GM21367 (cell line): ENCODE measurements around the gene TLE4.
"Not testable (repeated sequence)": the region's sequence is repeated elsewhere in the genome, so short reads cannot be mapped to it uniquely, and the experiment has no call there.

Source experiments
- ATAC-seq: cut with Tn5 transposase; IDR thresholded peaks from one replicate; pipeline ENCODE4 v1.9.1; 2021; ENCODE audit not compliant: unreplicated experiment

TLE4 gene

DNA sequence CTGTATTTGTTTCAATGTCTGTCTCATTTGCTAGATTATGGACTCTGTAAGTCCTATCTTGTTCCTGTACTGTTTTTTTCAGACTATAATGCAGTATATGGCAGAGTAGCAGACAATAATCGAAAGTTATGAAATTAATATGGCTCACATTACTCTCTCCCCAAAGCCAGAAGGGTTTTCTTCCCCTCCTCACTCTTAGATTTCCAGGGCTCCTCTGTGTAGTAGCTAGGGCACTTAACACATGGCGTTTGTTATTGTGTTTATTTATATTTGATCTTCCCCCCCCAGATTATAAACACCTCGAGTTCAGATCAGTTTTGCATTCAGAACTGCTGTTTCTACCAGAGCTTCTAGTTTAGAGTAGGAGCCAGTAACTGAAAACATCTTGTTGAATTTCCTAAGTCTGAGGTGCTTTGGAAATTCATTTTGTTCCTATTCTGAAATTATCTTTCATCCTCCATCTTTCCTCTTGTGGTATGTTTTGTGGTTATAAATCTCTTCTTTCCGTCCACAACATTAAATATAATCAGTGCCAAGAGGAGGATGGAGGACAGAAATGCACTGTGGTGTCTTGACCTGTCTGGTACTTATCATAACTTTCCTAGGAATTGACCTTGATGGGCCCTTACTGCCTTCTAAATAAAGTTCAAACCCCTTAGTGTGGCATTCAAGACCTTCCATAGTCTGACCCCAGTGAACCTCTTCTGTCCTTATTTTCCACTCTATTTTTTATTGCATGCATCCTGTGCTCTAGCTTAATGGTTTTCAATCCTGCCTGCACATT is 27.0 kb downstream of the TLE4 start:
- no peak for ATAC-seq

DNA sequence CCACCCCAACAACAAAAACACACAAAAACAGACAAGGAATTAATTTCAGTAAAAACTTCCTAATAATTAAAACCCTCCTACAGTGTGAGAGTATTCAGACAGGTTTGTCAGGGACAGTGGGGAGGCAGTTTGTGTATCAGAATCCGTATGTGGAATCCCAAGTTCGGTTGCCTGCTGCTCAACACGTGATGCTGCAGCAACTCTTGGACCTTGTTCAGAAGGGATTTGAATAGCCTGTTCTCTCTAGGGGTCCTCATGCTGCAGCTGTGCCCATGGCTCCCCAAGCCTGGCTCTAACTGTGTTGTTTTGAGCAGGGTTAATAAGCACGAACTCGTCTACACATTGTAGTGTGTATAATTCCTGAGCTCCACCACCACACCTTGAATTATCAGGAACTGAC is 28.7 kb downstream of the TLE4 start:
- no peak for ATAC-seq

GRCh38 chr9:79603222-79603920 is 31.6 kb downstream of the TLE4 start:
- ATAC-seq = no peak

GRCh38 chr9:79604149-79604548 is 32.4 kb downstream of the TLE4 start:
- no peak for ATAC-seq

GRCh38 chr9:79604921-79605562 is 33.3 kb downstream of the TLE4 start:
- ATAC-seq = no peak

GRCh38 chr9:79606529-79606928 is 34.8 kb downstream of the TLE4 start:
- not testable (repeated sequence) for ATAC-seq

GRCh38 chr9:79609468-79610018 is 37.8 kb downstream of the TLE4 start:
- ATAC-seq = no peak

GRCh38 chr9:79610019-79610631 is 38.4 kb downstream of the TLE4 start:
- no peak for ATAC-seq

DNA sequence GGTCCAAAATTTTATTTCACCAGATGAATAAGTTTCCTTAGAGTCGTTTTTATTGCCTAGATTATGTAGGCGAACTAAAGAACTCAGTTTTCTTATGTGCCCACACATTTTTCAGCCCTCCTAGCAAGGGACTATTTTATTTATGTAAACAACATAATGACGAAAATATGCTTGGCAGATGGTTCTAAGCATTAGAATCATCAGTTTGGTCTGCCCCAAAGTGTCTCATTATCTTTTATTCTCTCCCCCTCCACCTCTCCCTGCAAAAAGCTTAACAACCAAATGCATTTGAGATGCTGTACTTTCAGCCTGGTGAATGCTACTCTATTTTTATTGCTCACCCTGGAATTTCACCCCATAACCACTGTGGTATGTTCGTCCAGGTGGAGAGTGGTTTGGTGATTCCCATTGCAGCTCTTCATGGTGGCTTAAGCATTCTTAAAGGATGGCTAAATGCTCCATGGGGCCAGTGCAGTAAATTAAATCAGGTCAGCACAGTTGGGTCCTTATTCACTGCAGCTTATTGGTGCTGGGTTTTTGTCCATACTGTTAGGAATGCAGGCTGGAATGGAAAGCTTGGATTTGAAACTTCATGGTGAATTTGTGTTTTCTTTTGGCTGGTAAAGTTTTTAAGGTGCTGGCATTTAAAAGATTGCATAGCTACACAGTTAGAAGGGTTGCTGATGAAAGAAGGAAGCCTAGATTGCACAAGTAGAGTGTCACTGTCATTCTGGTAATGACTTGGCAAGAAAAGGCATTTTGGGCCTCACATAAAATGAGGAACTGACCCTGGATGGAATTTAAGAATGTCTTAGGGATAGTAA is 39.2 kb downstream of the TLE4 start:
- peak; percentile 86 for ATAC-seq

GRCh38 chr9:79613145-79613544 is 41.4 kb downstream of the TLE4 start:
- no peak for ATAC-seq

DNA sequence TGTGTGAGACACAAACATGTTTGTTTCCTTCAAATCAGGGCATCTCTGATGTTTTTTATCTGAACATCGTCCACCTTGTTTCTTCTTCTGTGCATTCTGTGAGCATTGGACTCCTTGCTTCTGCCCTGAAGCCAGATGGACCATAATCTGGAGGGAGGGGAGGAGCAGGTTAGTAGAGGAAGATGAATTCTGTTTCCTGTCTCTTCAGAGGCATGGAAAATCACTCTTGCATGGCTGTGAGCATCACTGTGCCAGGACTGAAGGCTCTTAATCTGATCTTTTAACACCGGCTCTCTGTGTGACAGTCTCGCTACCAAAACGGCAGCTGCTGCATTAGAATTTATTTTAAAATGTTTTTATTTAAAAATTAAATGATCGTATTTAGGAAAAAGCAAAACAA is 43.3 kb downstream of the TLE4 start:
- ATAC-seq = no peak

- no peak for ATAC-seq
These were observed 44.2 kb downstream of the TLE4 start for GRCh38 chr9:79616013-79616412.

- ATAC-seq = no peak
These were observed 45.2 kb downstream of the TLE4 start for GRCh38 chr9:79616971-79617370.

DNA sequence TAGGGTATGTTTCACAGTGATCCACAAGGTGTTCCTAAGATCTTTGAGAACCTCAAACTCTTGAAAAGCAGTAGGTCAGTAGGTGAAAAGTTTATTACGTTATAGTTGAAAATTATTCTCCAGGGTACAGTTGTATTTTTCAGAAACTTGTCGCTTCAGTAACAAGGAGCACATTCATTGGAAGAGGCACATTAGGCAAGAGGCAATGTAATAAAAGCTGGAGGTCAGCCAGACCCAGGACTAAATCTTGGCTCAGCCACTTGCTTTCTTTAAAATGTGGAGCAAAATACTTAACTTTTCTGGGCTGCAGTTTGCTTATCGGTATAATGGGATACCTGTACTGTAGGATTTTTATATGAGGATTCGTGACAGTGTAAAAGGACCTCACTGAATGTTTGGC is 45.6 kb downstream of the TLE4 start:
- ATAC-seq = no peak

GRCh38 chr9:79619930-79620329 is 48.2 kb downstream of the TLE4 start:
- no peak for ATAC-seq

- ATAC-seq = no peak
These were observed 50.3 kb downstream of the TLE4 start for GRCh38 chr9:79621916-79622575.

- peak; percentile 86 for ATAC-seq
These were observed 52.3 kb downstream of the TLE4 start for GRCh38 chr9:79623799-79624721.

DNA sequence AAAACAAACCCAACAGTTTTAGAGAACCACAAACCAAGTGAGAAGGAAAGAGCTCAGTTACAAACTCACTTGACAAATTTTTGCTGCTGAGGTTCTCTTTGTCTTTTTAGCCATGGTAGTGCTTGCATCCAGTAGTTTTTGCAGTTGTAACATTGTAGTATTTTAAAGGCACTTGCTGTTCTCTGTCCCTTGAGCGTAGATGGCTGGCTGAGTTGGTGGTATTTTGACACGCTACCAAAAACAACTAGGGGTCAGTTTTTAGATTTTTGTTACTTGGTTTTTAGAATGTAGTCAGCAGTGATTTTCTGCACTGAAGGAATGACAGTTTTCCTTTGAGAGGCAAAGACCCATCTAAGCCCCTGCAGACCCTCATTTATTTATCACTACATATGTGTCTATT is 58.0 kb downstream of the TLE4 start:
- no peak for ATAC-seq
